GM12878 (cell line): Measurements from ENCODE around the gene GRM7. TPM values are rescaled to one million over a fixed set of nuclear protein-coding genes. Genes with fewer than 3 reads are reported as not detected.

Source experiments
- ATAC-seq: fragments of 200-7000 bp; cut with Tn5 transposase; 3 replicates; pipeline ENCODE4 v1.9.1; 2020; ENCODE audit warnings: mild to moderate bottlenecking, moderate library complexity
- BruUV-seq: library from RNA; stranded (reverse); fragments of 400-500 nt; replicated peaks from 2 replicates; lab custom pipeline; 2021; lab: Mats Ljungman, UMichigan
- CTCF ChIA-PET: fragments of 300-600 bp; sonication (Branson Sonifier 250); formaldehyde crosslinking; extraction: SDS; loops from one replicate; lab custom pipeline; 2021; ENCODE audit warnings: inconsistent platforms; lab: Yijun Ruan, JAX
- POLR2A ChIA-PET: fragments of 350-600 bp; formaldehyde crosslinking; extraction: SDS; loops from one replicate; lab custom pipeline; 2021; ENCODE audit warnings: inconsistent platforms; lab: Charles Lee
- RAD21 ChIA-PET: fragments of 300-600 bp; sonication (Branson Sonifier 250); formaldehyde crosslinking; loops from one replicate; lab custom pipeline; 2023; ENCODE audit warnings: antibody characterized with exemption; ENCODE audit not compliant: unreplicated experiment; lab: Charles Lee
- SMC1A ChIA-PET: fragments of 300-600 bp; sonication (Branson Sonifier 250); formaldehyde crosslinking; loops from one replicate; lab custom pipeline; 2023; ENCODE audit not compliant: unreplicated experiment, uncharacterized antibody; lab: Charles Lee
- DNase-seq: peaks from one replicate; pipeline ENCODE4 v3.0.0-alpha.2; 2011; ENCODE audit warnings: low read depth, low spot score
- FAIRE-seq: peaks from 3 replicates; lab custom pipeline; 2011; peaks lifted over from hg19 to GRCh38; lab: Jason Lieb, UNC
- H2AFZ ChIP-seq: 2 replicates; pipeline ENCODE4 v1.6.0; 2011; ENCODE audit warnings: low read depth, low read length, control low read depth; ENCODE audit not compliant: control insufficient read depth
- H3K27ac ChIP-seq: 2 replicates; pipeline ENCODE4 v1.5.1; 2011; ENCODE audit warnings: control low read depth; ENCODE audit not compliant: control insufficient read depth, insufficient read depth
- H3K27me3 ChIP-seq, 2 experiments: replicated peaks in 1 of 2; 2 replicates each; pipeline versions ENCODE4 v1.6.0 to v1.6.1; 2011; ENCODE audit warnings: low read length in 1 of 2; ENCODE audit not compliant: control insufficient read depth in 2 of 2, insufficient read depth in 2 of 2
- H3K36me3 ChIP-seq, 2 experiments: 2 replicates each; pipeline ENCODE4 v1.5.1; 2011; ENCODE audit warnings: low read length in 1 of 2; ENCODE audit not compliant: control insufficient read depth in 2 of 2, insufficient read depth in 2 of 2
- H3K4me1 ChIP-seq: 2 replicates; pipeline ENCODE4 v1.6.1; 2011; ENCODE audit warnings: mild to moderate bottlenecking, low read length, moderate library complexity, mixed read lengths; ENCODE audit not compliant: control insufficient read depth, insufficient read depth
- H3K4me2 ChIP-seq: 2 replicates; pipeline ENCODE4 v1.6.0; 2011; ENCODE audit warnings: control low read depth; ENCODE audit not compliant: control insufficient read depth, insufficient read depth
- H3K4me3 ChIP-seq: fragments of 200-600 bp; sonication (generic); 2 replicates; pipeline ENCODE4 v1.5.1; 2016
- H3K79me2 ChIP-seq: 2 replicates; pipeline ENCODE4 v1.6.0; 2011; ENCODE audit warnings: low read length; ENCODE audit not compliant: control insufficient read depth, insufficient read depth
- H3K9ac ChIP-seq: 2 replicates; pipeline ENCODE4 v1.8.0; 2011; ENCODE audit warnings: low read length, control low read depth, mixed read lengths; ENCODE audit not compliant: control insufficient read depth, insufficient read depth
- H3K9me3 ChIP-seq: replicated peaks from 3 replicates; pipeline ENCODE4 v1.5.1; 2011; ENCODE audit warnings: mild to moderate bottlenecking, low read length; ENCODE audit not compliant: control insufficient read depth, insufficient read depth
- H4K20me1 ChIP-seq: 2 replicates; pipeline ENCODE4 v1.6.0; 2011; ENCODE audit not compliant: control insufficient read depth, insufficient read depth
- DPF2 ChIP-seq: fragments of 450-650 bp; IDR thresholded peaks from 2 replicates; pipeline ENCODE4 v1.6.1; 2017; ENCODE audit warnings: mild to moderate bottlenecking
- IKZF1 ChIP-seq: fragments of 450-650 bp; conservative IDR thresholded peaks from 2 replicates; pipeline ENCODE4 v1.6.1; 2017; ENCODE audit warnings: antibody characterized with exemption, mild to moderate bottlenecking
- NFXL1 ChIP-seq: fragments of 450-650 bp; IDR thresholded peaks from 2 replicates; pipeline ENCODE4 v1.6.1; 2017; ENCODE audit warnings: antibody characterized with exemption, mild to moderate bottlenecking, borderline replicate concordance
- RB1 ChIP-seq: fragments of 450-650 bp; formaldehyde crosslinking; IDR thresholded peaks from 2 replicates; pipeline ENCODE4 v1.6.1; 2017; ENCODE audit warnings: mild to moderate bottlenecking, borderline replicate concordance
- REST ChIP-seq: IDR thresholded peaks from 2 replicates; pipeline ENCODE4 v1.6.1; 2012; ENCODE audit warnings: mild to moderate bottlenecking, low read depth, low read length
- ZNF217 ChIP-seq: fragments of 450-650 bp; IDR thresholded peaks from 2 replicates; pipeline ENCODE4 v1.6.1; 2017; ENCODE audit warnings: antibody characterized with exemption, mild to moderate bottlenecking
- WGBS: methylation state at CpG from one replicate; pipeline ENCODE4 v1.1.6; 2016; ENCODE audit warnings: low lambda C conversion rate; ENCODE audit not compliant: insufficient replicate concordance, insufficient coverage; ENCODE audit errors: missing lambda C conversion rate; 5-methylcytosine and 5-hydroxymethylcytosine counted together
- in situ Hi-C: fragments of 300-500 bp; cut with MboI; formaldehyde crosslinking; loops from 9 replicates; pipeline ENCODE4 v1.14.3; 2018; ENCODE audit warnings: mixed read lengths
- intact Hi-C: fragments of 100-400 bp; cut with micrococcal nuclease; formaldehyde crosslinking; loops from one replicate; pipeline ENCODE4 v1.14.2; 2022; ENCODE audit not compliant: unreplicated experiment
- polyA plus RNA-seq, 11 experiments: library from polyadenylated mRNA; depleted of rRNA in 4 of 11; unstranded in 6 of 11; stranded (reverse) in 5 of 11; fragments of >200 nt; fragmentation: Nextera tagmentation in 4 of 11; fragmentation: Illumina TruSeq in 1 of 11; extraction: Ambion mirVana in 4 of 11; extraction: Trizol in 1 of 11; gene quantifications; 1 replicate in 1 of 11; 2 replicates in 10 of 11; pipeline versions ENCODE4 v1.2.1 to v1.2.3, GENCODE V29; 2011 to 2016; ENCODE audit warnings: inconsistent platforms in 2 of 11, missing spikeins in 2 of 11, low read depth in 1 of 11
- total RNA-seq, 4 experiments: library from RNA; depleted of rRNA in 3 of 4; stranded (reverse); fragments of >200 nt in 3 of 4; fragmentation: Illumina TruSeq in 1 of 4; extraction: Trizol in 1 of 4; gene quantifications; 2 replicates each; pipeline versions ENCODE4 v1.2.1 to v1.2.3, GENCODE V29; 2013 to 2021

Gene GRM7
- total and polyA plus RNA-seq, 10 of the 15 experiments (the other 5 are each of a cell fraction or from before 2014, with no cell fraction given), result not detected

- TF ChIP-seq REST (no peak), DPF2 (no peak), NFXL1 (no peak), IKZF1 (no peak)
Measured at GRCh38 chr3:7371693-7372572, 511.0 kb downstream of the GRM7 start (continued).

GRCh38 chr3:7377103-7377502, 516.2 kb downstream of the GRM7 start:
- intact Hi-C loops (no loop called here), in situ Hi-C loops (no loop called here)
- Histone ChIP-seq H3K9me3 (no peaks in the 10 kb centered on the region), H3K4me1 (no peaks in the 10 kb centered on the region), H3K36me3 (no peaks in the 10 kb centered on the region), H3K79me2 (no peaks in the 10 kb centered on the region), H3K27ac (no peak overlapping the region), H3K4me3 (no peak overlapping the region), H3K27me3 (no peaks in the 10 kb centered on the region), H3K9ac (no peak overlapping the region), H3K4me2 (no peak overlapping the region), H2AFZ (no peak overlapping the region), H4K20me1 (no peaks in the 10 kb centered on the region)
- no peak for DNase-seq
- WGBS, result 63% methylated on average over 2 of the region's 2 CpGs
- ChIA-PET CTCF (no interaction called here), RAD21 (no interaction called here), POLR2A (no interaction called here), SMC1A (no interaction called here)
- FAIRE-seq, result no peak
- no peak for ATAC-seq
- no TSS peak for BruUV-seq
- TF ChIP-seq ZNF217 (no peak), RB1 (no peak)
